RWPE1 (cell line): ENCODE data around the gene EYA2.
A peak's percentile ranks its signal among the peaks of the same experiment; 100 is the strongest.

Experiments used
- CTCF ChIA-PET: fragments of 350-600 bp; sonication (Branson Sonifier 250); formaldehyde crosslinking; extraction: SDS; loops from one replicate; lab custom pipeline; 2021; lab: Yijun Ruan, JAX
- POLR2A ChIA-PET: fragments of 400-600 bp; formaldehyde crosslinking; extraction: SDS; loops from one replicate; lab custom pipeline; 2020; ENCODE audit warnings: antibody characterized with exemption; ENCODE audit not compliant: low non-redundant PET; lab: Yijun Ruan, JAX
- DNase-seq: peaks from one replicate; pipeline ENCODE4 v3.0.0; 2012; ENCODE audit warnings: low spot score
- H3K27ac ChIP-seq: fragments of 450-650 bp; 2 replicates; pipeline ENCODE4 v1.5.1; 2017
- CTCF ChIP-seq: fragments of 450-650 bp; conservative IDR thresholded peaks from 2 replicates; pipeline ENCODE4 v1.5.1; 2017; ENCODE audit warnings: low read depth, mild to moderate bottlenecking

EYA2 gene

GRCh38 chr20:46939031-46939965 is 44.7 kb downstream of the EYA2 start:
- TF ChIP-seq CTCF, result no peak
- H3K27ac ChIP-seq, result no peak overlapping the region
- peak; percentile 74 for DNase-seq
- ChIA-PET CTCF (interaction anchor here (0.6 to 0.8 kb wide), 3 partner anchors 10 to 55 kb away, joined by 3 to 5 read pairs (median 5); no protein-coding TSS in a partner anchor), POLR2A (no interaction called here)

GRCh38 chr20:46940616-46941015 is 46.0 kb downstream of the EYA2 start:
- H3K27ac ChIP-seq, result no peak overlapping the region
- ChIA-PET CTCF (no interaction called here), POLR2A (no interaction called here)
- no peak for DNase-seq
- TF ChIP-seq CTCF, result no peak

- DNase-seq, result no peak
- H3K27ac ChIP-seq, result no peak overlapping the region
- CTCF ChIA-PET, result interaction anchor here (0.6 kb wide), 1 partner anchor 186 kb away, joined by 3 read pairs; no protein-coding TSS in a partner anchor
- POLR2A ChIA-PET, result no interaction called here
- no peak for TF ChIP-seq CTCF
Measured at GRCh38 chr20:46941404-46941803, 46.8 kb downstream of the EYA2 start.

- TF ChIP-seq CTCF, result no peak
- POLR2A ChIA-PET, result no interaction called here
- no peak for DNase-seq
- CTCF ChIA-PET, result interaction anchor here (0.7 kb wide), 1 partner anchor 108 kb away, joined by 3 read pairs; no protein-coding TSS in a partner anchor
- H3K27ac ChIP-seq, result no peak overlapping the region
Measured at GRCh38 chr20:46943861-46944591, 49.4 kb downstream of the EYA2 start.

GRCh38 chr20:46945465-46945864 is 50.8 kb downstream of the EYA2 start:
- DNase-seq, result no peak
- POLR2A ChIA-PET, result no interaction called here
- CTCF ChIA-PET, result no interaction called here
- no peak for TF ChIP-seq CTCF
- no peak overlapping the region for H3K27ac ChIP-seq

GRCh38 chr20:46946181-46946624 is 51.6 kb downstream of the EYA2 start:
- DNase-seq, result no peak
- ChIA-PET POLR2A (interaction anchor here (0.6 kb wide), 1 partner anchor 61 kb away, joined by 5 read pairs; no protein-coding TSS in a partner anchor), CTCF (interaction anchor here (0.6 kb wide), 1 partner anchor 1058 kb away, joined by 3 read pairs; no protein-coding TSS in a partner anchor)
- no peak for TF ChIP-seq CTCF
- H3K27ac ChIP-seq, result no peak overlapping the region
